Pulmonary artery endothelial cell (primary cell): Measurements from ENCODE around the gene SHISAL1. TPM values are rescaled to one million over a fixed set of nuclear protein-coding genes. Genes with fewer than 3 reads are reported as not detected.

Experiments
- DNase-seq: peaks from one replicate; pipeline ENCODE4 v3.0.0-alpha.2; 2011; ENCODE audit warnings: low read depth, low spot score
- total RNA-seq: library from RNA; depleted of rRNA; stranded (reverse); fragments of >200 nt; gene quantifications from 2 replicates; pipeline ENCODE4 v1.2.3, GENCODE V29; 2014

SHISAL1 gene
- total RNA-seq, 1 donor from 2014 or later = under 0.01 TPM

DNA sequence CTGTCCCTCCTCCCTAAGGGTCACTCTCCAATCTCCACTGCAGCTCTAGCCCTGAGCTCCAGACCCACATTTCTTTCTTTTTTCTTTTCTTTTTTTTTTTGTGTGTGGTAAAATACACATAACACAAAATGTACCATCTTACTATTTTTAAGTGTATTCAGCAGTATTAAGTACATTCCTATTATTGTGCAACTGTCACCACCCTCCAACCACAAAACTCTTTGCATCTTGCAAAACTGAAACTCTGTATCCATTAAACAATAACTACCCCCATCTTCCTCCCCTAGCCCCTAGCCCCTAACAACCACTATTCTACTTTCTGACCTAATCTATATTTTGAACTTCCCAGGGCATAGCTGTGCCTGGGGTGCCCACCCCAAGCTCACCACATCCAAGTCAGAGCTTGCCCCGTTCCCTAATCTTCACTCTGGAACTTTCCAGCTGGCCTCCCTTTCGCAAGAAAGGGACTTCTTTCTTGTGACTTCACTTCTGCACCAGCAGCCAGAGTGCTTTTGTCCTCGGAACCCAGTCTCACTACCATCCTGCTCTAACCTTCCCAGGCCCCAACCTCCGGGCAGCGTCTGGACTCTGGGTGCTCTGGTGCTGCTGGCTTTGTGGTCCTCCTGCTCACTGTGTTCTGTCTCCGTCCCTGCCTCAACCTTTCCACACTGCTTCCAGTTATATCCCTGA lies 101.3 kb downstream of the SHISAL1 start:
- DNase-seq = no peak

DNA sequence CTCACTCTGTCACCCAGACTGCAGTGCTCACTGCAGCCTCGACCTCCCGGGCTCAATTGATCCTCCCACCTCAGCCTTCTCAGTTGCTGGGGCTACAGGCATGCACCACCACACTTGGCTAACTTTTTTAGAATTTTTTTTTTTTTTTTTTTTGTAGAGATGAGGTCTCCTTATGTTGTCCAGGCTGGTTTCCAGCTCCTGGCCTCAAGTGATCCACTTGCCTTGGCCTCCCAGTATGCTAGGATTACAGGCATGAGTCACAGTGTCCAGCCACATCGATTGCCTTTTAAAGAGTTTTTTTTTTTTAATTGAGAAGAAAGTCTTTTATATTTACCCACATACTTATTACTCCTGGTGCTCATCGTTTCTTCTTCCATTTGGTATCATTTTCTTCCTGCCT lies 102.0 kb downstream of the SHISAL1 start:
- no peak for DNase-seq

DNA sequence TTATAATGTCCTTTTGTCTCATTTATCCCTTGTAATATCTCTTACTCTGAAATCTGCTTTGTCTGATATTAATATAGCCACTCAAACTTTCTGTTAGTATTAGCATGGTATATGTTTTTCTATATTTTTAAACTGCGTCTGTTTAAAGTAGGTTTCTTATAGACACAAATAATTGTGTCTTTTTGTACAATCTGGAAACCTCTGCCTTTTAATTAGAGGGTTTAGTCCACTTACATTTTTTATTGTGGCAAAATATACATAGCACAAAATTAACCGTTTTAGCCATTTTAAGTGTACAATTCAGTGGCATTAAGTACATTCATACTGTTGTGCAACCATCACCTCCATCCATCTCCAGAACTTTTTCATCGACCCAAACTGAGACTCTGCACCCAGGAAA lies 103.4 kb downstream of the SHISAL1 start:
- no peak for DNase-seq

DNA sequence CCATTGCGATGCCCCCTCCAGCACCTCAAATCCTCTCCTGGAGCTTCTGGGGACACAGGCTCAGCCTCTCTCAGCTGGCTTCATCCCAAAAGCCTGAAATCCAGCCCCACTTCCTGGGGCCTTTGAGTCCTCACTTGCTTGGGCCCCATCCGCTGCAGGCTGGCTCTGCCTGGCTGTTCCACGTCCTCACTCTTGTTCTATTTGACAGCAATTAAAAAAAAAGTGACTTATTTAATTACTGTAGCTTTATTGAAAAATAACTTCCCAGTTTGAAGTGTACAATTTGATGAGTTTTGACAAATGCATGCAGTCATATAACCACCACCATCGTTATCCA lies 104.8 kb downstream of the SHISAL1 start:
- DNase-seq = no peak

GRCh38 chr22:44207173-44207980 lies 105.4 kb downstream of the SHISAL1 start:
- no peak for DNase-seq

- DNase-seq = no peak
These were observed 106.1 kb downstream of the SHISAL1 start for GRCh38 chr22:44206696-44207095.

GRCh38 chr22:44206330-44206645 lies 106.5 kb downstream of the SHISAL1 start:
- DNase-seq = no peak

DNA sequence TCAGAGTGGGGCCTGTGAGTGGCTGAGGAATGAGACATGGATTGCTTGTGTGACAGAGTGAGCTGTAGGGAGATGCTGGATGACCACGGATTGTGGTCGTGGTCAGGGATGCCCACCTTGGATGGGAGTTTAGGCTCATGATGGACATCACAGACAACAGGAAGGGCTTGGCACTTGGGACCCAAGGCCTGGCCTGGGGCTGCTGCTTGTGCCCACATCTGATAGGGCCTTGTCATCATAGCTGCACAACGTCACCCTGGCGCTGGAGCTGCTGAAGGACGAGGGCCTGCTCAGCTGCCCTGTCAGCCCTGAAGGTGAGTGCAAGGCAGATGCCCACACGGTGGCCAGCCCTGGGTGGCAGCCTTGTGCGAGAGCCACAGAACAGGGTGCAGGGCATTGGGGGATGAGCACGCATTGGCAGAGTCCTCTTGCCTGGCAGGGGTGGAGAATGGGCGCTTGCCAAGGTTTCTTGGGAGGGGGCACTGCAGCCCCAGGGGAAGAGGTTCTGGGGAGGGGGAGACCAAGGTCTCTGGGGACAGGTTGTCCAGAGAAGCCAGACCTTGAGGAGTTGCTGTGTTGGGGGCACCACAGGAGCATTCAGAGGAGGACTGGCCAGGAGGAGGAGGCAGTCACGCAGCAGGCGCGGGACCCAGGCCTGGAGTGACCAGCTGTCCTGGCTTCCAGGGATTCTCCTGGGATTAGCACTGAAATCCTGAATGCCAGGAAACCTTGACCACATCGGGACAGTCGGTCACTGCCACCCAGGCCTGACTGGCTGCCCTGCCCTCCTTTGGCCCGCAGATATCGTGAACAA lies 107.0 kb downstream of the SHISAL1 start:
- no peak for DNase-seq

- no peak for DNase-seq
These were observed 107.8 kb downstream of the SHISAL1 start for GRCh38 chr22:44204739-44205515.

DNA sequence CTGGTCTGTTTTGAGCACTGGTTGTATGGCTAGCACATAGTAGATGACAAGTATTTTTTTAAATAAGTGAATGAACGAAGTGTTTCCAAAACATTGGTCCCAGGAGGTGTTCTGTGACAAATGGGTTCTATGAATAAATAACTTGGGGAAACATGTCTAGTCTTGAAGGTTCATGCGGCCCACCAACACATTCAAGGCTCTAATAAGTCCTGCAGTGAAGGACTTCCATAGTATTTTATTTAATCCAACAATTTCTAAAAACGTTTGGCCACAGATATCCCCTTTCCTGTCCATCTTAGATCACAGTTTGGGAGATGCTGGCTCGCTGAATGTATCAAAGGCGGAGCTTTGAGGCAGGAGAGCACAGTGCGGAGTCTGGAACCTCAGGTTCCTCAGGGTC lies 109.5 kb downstream of the SHISAL1 start:
- DNase-seq = no peak

- DNase-seq = no peak
These were observed 110.4 kb downstream of the SHISAL1 start for GRCh38 chr22:44202261-44202789.

- DNase-seq = no peak
These were observed 111.1 kb downstream of the SHISAL1 start for GRCh38 chr22:44201665-44202064.

DNA sequence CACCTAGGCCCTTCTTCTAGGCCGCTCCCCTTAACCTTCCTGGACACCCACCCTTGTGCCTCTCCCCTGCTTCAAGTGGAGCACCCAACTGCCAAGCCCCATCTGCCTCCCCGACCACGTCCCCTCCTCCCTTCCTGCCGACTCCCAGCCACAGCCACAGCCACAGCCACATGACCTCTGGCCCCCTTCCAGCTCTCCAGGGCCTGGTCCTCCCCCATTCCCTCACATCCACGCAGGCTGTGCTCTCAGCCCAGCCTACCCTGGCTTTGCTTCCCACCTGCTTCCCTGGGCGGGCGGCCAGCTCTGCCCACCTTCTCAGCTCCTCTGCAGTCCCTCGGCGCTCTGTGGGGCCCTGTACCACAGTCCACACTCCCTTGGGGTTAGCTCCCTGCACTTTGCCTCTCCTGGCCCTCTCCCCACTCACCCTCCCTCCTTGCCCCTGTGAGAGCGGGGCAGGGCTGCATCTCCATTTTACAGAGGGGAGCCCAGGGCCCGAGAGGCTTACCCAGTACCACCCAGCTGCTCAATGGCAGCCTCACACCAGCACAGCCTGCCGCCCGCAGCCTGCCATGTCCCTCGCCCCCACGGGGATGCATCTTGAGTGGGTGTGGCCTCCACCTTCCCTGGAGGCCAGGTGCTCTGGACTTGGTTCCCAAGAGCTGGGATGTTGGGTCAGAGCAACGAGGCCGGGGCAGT lies 111.7 kb downstream of the SHISAL1 start:
- no peak for DNase-seq

- DNase-seq = no peak
These were observed 112.3 kb downstream of the SHISAL1 start for GRCh38 chr22:44200451-44200850.

GRCh38 chr22:44199866-44200265 lies 112.9 kb downstream of the SHISAL1 start:
- DNase-seq = no peak

DNA sequence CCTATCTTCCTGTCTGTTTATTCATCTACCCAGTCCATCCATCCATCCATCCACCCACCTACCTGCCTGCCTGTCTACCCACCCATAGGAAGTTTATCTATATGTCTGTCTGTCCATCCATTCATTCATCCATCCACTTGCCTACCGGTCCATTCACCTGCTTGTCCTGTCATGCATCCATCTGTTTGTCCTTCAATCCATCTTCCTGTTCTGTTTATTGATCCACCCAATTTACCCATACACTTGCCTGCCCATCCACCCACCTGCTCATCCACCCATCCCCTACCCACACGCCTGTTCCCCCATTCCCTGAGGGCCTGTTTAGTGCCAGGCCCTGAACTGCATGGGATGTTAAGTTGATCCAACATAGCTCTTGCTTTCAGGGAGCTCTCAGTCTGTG lies 113.6 kb downstream of the SHISAL1 start:
- no peak for DNase-seq

- DNase-seq = no peak
These were observed 115.5 kb downstream of the SHISAL1 start for GRCh38 chr22:44197271-44197670.

- DNase-seq = no peak
These were observed 116.0 kb downstream of the SHISAL1 start for GRCh38 chr22:44196731-44197131.

DNA sequence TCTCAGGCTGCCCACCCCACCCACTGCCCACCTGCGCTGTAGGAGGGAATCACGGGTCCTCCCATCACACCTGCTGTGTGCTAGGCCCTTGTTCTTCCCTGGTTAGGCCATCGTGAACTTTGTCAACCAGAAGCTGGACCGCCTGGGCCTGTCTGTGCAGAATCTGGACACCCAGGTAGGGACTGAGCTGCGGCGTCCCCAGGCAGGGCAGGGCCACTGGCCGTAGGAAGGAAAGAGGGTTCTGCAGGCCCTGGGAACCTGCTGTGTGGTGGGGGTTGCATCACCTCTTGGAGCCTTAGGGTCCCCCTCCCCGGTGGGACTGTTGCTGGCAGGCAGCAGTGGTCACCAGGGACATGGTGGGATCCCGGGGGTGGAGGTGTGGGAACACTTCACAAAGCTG lies 116.5 kb downstream of the SHISAL1 start:
- DNase-seq = no peak

- no peak for DNase-seq
These were observed 117.4 kb downstream of the SHISAL1 start for GRCh38 chr22:44195189-44195871.
